AG10803 (cell line): ENCODE measurements around the gene DNASE1L1.

ENCODE experiments used
- DNase-seq: peaks from one replicate; pipeline ENCODE4 v3.0.0; 2010; ENCODE audit warnings: low read depth
- H3K4me3 ChIP-seq: 2 replicates; pipeline ENCODE4 v1.5.1; 2011; ENCODE audit warnings: mild to moderate bottlenecking, low read length, control low read depth
- TF ChIP-seq, protein P1 (sequence below): conservative IDR thresholded peaks from 2 replicates; pipeline ENCODE4 v1.5.1; 2011; ENCODE audit warnings: mild to moderate bottlenecking, low read length, control low read depth, inconsistent platforms

Gene DNASE1L1

DNA sequence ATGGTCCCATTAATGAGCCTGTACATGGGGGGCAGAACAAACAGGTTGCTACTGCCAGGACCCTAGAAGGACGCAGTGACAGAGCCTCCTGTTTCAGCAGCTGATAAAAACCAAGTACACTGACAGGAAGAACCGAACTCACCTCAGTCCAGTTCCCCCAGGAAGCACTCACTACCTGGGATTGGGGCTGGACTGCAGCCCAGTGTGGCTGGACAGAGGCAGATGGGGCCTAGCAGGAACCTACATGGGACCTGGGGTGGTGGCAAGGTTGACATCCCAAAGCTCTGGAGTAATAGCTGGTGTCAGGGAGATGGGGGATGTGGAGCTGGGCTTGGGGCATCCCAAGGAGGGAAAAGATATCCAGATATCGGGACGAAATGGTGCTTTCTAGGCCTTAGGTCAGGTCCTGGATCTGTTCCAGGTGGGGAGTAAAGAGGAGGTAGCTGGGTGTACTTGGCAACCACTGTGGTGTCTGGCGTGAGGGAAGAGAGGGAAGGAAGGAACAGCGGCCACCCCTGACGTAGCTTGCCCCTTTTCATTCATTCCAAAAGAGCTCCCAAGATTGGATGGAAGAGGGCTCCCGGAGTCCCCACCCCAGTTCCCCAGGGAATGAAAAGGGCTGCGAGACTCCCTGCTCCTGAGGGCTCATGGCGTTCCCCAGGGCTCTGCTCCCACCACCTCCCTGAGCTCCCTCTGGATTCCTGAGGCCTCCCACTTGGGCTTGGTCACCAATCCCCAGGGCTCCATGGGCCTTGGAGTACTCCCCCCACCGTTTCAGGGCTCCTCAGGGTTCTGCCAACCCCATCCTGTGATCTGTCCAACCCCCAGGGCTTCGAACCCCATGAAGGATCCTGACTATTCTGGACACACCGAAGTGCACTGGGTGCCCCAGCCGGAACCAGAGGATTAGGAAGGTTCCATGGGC is 25.4 kb downstream of the DNASE1L1 start:
- TF ChIP-seq, protein P1, sequence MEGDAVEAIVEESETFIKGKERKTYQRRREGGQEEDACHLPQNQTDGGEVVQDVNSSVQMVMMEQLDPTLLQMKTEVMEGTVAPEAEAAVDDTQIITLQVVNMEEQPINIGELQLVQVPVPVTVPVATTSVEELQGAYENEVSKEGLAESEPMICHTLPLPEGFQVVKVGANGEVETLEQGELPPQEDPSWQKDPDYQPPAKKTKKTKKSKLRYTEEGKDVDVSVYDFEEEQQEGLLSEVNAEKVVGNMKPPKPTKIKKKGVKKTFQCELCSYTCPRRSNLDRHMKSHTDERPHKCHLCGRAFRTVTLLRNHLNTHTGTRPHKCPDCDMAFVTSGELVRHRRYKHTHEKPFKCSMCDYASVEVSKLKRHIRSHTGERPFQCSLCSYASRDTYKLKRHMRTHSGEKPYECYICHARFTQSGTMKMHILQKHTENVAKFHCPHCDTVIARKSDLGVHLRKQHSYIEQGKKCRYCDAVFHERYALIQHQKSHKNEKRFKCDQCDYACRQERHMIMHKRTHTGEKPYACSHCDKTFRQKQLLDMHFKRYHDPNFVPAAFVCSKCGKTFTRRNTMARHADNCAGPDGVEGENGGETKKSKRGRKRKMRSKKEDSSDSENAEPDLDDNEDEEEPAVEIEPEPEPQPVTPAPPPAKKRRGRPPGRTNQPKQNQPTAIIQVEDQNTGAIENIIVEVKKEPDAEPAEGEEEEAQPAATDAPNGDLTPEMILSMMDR, result no peak
- DNase-seq, result no peak
- H3K4me3 ChIP-seq, result no peak overlapping the region

DNA sequence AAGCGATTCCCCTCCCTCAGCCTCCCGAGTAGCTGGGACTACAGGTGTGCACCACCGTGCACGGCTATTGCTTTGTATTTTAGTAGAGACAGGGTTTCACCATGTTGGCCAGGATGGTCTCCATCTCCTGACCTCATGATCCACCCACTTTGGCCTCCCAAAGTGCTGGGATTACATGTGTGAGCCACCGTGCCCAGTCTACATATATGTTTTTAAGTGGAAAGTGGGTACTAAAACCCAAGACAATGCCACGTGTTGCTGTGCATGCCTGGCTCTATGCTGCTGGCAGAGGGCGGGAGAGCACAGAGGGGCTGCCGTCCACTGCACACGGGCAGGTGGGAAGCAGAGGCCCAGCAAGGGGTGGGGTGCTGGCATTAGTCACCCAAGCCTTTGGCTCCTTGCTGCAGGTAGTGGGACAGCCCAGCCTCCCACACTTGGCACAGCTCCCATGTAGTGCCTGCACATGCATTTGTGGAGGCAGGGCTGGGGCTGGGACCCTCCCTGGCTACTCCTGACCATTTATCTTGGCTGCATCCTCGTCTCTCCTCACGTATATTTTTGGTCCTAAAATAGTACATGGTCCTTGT is 26.5 kb downstream of the DNASE1L1 start:
- no peak for DNase-seq
- no peak overlapping the region for H3K4me3 ChIP-seq
- TF ChIP-seq, protein P1, result no peak

DNA sequence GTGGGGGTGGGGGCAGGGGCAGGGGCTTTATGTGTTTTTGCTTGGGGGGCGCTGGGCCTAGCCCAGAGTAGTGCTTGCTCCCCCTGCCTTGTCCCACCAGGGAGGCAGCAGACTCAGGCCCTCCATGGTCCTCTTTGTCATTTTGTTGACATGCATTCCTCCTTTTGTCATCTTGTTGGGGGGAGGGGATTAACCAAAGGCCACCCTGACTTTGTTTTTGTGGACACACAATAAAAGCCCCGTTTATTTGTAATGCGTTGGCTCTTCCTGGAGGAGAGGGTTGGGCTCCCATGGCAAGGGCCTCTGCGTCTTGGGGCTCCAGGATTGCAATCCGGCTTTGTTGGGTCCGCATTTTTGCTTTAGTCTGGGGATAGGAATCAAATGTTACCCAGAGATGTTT is 27.8 kb downstream of the DNASE1L1 start:
- TF ChIP-seq, protein P1, result no peak
- no peak overlapping the region for H3K4me3 ChIP-seq
- no peak for DNase-seq

DNA sequence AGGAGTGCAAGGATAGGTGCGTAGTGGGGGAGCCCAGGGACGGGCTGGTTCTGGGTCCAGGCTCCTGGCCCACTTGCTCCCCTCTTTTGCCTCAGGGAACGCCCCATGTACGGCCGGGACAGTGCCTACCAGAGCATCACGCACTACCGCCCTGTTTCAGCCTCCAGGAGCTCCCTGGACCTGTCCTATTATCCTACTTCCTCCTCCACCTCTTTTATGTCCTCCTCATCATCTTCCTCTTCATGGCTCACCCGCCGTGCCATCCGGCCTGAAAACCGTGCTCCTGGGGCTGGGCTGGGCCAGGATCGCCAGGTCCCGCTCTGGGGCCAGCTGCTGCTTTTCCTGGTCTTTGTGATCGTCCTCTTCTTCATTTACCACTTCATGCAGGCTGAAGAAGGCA is 28.3 kb downstream of the DNASE1L1 start:
- TF ChIP-seq, protein P1, result no peak
- no peak for DNase-seq
- H3K4me3 ChIP-seq, result peak overlapping the region; percentile 74

DNA sequence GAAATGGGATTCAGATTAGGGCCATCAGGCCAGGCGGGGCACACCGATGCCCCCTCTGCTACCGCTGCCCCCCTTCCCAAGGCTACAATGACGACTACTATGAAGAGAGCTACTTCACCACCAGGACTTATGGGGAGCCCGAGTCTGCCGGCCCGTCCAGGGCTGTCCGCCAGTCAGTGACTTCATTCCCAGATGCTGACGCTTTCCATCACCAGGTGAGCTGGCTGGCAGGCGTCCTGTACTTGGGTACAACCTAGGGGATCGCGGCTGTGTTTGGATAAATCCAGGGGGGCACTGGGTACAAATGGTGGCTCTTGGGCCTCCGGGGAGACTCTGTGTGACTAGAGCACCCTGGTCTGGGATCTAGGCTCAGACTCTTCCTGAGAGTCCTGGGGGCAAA is 28.9 kb downstream of the DNASE1L1 start:
- no peak for DNase-seq
- peak overlapping the region; percentile 74 for H3K4me3 ChIP-seq
- TF ChIP-seq, protein P1, result no peak

DNA sequence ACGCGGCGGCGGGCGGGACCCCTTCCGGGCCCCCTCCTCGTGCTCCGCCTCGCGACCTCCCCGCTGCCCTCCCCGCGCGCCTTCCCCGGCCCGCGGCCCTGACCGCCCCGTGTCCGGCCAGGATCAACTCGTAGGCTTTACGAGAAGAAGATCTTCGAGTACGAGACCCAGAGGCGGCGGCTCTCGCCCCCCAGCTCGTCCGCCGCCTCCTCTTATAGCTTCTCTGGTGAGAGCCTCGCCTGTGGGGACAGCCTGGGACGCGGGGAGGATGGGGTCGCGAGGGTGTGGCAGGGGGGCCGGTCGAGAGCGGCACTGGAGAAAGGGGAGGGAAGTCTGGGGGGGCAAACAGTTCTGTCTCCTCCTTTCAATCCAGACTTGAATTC is 29.5 kb downstream of the DNASE1L1 start:
- TF ChIP-seq, protein P1, result no peak
- peak overlapping the region; percentile 74 for H3K4me3 ChIP-seq
- no peak for DNase-seq
